ENCODE measurements around the gene DIS3L2.

DIS3L2 gene

DNA sequence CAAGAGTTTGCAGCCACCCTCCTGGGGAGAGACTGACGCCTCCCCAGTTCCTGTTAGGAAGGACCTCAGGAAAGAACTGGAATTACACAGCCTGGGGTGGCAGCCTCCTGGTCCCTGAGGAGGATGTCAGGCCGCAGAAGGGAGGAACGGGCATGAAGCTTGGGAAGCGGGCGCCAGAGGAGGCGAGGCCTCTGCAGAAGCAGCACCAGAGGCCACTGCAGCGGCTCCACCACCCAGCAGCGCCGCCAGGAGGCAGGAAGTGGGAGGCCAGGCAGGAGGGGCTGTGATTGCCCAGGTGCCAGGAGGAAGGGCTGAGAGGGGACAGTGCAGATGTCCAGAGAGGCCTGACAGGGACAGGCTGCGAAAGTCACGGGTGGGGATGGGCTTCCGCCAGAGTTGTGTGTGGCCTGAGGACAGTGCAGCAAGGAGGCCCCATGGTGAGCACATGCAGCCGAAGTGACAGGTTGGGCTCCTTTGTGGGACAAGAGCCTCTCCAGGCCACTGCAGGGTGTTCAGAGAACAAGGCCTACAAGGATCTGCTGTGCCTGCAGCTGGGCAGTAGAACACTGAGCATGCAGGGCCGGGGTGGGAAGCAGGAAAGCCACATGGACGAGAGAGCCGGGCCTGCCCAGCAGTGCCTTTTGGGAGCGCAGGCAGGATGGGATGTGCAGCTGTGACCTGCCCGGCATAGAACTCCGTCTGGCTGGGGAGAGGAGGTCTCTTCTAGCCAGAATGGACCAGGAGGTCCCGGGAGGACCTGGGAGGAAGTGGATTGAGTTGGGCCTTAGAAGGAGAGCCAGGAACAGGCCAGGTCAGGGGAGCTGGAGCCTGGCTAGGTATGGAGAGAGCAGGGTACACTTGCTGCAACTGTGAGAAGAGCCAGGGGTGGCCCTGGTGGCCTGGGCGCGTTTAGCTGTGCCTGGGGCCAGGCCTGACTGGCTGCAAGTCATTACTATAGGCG, 377.9 kb downstream of the DIS3L2 start:
- no peak for DNase-seq

DNA sequence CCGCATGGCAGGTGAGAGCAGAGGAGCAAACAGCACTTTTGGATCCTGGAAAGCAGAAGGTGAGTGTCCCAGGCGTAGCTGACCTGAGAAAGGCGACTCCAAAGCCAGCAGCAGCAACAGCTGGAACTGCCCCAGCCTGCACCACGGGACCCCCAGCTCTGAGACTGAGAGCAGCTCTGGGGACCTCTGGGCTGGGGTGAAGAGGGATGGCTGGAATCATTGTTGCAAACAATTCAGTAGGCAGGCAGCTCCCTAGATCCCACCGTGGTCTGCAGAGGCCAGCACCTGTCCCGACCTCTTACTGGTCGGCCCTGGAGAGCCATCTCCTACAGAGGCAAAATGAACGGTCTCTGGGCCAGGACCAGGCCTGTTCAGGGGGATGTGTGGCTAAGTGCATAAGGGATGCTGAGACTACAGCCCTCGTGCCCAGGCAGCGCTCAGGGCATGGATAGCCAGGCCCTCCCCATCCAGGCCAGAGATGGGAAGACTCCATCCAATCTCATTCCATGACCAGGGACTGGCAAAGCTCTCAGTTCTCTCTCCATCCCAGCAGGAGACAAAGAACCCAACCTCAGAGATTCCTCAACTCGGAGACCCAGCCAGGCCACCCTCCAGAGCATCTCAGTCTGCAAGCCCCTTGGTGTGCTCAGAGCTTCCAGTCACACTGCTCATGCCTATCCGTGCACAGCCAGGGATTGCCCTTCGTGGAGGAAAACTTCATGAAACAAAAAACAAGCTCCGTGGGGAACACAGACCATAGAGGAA, 378.8 kb downstream of the DIS3L2 start:
- no peak for DNase-seq

DNA sequence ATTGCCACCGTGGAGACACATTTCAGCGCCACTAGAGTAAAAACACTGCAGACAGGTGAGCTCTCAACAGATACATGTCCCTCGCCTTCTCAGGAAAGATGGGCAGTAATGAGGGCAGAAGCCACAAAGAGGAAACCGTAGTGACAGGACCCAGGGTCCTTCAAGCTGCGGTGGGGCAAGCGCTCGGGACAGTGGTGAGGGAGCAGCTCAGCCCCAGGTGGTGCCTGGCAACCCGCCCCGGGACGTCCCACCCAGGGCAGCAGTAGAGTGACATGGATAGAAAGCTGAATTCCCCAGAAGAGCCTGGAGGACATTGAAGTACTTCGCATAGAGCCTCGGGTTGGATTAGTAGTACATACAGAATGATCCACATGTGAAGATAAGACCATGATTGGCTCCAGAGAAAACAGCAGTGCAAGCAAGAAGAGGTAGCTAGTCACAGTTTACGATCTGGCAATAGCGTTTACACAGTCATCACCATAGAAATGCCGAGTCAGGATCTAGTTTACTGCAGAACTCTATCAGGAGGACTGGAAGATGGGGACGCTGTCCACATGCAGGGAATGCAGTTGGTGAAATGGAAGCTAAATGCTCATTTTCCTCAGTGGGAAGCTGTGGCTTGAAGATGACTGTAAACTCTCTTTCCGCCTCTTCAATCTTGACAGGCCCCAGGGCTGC, 379.7 kb downstream of the DIS3L2 start:
- no peak for DNase-seq

DNA sequence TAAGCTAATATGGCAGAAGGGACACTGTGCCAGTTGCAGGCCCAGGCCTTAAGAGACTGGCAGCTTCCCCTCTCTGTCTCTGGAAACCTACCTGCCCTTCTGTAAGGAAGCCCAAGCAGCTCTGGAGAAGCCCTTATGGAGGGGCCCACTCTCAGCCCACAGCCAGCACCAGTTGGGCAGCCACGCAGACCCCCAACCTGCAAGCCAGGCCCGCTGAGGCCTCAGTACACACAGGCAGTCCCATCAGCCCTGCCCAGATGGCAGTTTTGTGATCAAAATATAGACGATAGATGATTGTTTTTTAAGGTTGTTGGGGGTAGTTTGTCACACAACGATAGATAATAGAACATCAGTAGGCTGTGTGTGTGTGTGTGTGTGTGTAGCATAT, 380.2 kb downstream of the DIS3L2 start:
- DNase-seq, result no peak

DNA sequence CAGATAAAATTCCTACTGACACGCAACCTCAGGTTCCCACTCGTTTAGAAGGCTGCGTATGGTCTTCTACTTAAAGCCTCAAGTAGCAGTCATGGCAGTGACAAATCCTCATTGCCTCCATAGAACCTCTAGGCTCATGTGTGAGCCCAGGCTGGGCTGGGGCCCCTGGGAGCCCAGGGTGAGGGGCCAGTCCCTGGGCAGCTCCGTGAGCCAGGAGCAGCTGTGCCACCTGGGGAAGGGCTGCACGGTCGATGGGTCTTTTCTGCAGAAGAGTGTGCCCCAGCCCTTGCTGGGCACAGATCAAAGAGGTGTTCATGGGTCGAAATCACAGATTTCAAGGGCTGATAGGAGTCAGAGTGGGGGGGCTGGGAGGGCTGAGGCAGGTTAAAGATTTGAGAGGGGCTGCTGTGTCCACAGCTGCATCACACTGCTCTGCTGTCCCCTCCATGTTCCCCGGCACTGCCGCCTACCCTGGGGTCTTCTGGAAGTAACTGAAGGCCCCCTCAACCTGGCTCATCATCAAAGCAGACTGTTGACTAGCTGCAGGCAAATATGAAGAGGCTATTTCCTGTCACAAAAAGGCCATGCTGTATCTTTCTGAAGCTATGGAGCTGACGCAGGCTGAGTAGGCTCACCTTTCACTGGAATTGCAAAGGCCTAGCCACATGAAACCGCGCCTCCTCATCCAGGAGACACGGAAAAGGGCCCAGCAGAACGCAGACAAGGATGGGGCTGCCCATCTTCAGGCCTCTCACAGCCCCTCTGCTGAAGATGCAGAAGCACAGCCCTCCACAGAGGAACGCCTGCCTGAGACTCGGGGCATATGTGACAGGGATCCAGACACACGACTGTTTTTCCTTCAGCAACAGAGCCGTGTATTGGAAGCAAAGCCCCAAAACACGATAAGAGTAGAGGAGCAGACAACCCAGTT, 381.4 kb downstream of the DIS3L2 start:
- DNase-seq, result no peak

DNA sequence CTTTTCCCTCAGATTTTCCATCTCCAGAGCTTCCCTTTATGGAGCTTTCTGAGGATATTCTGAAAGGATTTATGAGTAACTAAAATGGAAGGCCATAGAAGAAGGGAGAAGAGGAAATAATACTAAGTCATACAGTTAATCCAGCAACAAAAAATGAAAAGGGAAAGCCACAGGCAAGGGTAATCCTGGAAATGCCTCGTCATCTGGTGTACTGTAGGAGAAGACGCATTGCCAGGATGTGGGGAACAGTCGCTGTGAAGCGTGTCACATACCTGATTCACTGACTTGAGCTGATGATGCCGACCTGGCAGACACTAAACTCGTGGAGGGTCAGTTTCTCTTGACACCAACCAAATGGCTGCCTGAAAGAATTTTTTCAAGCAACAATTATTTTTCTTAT, 382.3 kb downstream of the DIS3L2 start:
- DNase-seq, result no peak

DNA sequence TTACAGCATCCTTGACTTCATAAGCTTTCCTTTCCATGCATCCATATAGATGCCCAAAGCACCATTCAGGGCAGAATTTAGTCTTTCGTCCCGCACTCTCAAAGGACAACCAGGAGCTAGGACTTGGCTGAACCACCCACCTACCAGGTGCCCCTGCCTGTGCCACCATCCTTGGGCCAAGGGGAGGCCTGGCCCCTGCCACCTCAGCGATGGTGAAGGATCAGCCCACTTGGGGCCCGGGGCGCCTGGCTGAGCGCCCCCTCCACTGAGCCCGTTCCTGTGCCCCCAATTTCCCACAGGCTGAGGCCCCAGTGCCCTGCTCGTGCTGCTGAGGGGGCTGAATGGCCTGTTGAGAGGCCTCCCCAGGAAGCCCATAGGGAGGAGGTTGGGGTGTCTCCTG, 383.7 kb downstream of the DIS3L2 start:
- DNase-seq, result no peak

DNA sequence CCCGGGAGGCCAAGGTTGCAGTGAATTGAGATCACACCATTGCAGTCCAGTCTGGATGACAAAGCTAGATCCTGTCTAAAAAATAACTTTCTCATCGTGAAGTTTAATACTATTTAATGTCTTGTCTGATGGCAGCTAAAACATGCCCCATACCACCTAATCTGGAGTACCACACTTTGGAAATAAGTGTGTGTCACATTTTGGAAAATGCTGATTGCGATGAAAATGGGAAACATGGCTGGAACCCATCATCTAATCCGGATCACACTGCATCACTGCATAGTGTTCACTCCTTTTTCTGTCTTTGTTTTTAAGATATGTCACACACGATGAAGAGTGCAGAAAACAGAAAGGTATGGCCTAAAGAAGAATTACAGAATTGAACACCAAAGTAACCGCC, 385.9 kb downstream of the DIS3L2 start:
- DNase-seq, result no peak

DNA sequence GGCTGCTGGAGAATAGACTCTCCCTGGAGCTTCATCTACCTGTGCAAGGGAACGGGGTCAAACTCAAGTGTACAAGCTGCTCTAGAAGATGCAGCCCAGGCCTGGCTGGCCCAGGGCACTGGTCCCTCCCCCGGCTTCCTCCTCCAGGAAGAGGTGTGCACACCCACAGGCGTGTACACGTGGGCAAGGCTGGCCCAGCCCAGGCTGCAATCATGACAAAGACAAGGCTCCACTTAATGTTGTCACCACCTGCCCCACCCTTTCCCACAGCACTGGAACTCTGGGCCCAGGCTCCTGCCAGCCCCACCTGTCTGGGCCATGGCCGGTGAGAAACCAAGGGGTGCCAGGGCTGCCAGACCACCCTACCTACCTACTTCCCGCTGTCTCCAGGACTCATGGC, 387.4 kb downstream of the DIS3L2 start:
- DNase-seq, result no peak

DNA sequence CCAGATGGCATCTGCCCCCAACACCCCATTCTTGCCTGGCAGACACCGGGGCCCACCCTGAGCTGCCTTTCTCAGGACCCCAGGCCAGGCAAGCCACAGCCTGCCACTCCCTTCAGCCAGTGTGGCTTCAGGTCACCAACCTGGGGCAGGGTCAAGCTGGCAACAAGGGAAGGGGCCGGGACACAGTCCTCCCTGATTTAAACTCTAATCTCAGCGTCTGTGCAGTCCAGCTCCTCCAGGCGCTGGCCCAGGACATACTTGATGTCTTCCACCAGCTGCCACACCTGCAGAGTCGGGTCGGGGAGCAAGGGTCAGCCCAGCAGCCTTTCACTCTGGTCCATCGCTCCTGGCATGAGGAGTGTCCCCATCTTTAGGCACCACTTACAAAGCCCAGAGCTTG, 388.0 kb downstream of the DIS3L2 start:
- no peak for DNase-seq

DNA sequence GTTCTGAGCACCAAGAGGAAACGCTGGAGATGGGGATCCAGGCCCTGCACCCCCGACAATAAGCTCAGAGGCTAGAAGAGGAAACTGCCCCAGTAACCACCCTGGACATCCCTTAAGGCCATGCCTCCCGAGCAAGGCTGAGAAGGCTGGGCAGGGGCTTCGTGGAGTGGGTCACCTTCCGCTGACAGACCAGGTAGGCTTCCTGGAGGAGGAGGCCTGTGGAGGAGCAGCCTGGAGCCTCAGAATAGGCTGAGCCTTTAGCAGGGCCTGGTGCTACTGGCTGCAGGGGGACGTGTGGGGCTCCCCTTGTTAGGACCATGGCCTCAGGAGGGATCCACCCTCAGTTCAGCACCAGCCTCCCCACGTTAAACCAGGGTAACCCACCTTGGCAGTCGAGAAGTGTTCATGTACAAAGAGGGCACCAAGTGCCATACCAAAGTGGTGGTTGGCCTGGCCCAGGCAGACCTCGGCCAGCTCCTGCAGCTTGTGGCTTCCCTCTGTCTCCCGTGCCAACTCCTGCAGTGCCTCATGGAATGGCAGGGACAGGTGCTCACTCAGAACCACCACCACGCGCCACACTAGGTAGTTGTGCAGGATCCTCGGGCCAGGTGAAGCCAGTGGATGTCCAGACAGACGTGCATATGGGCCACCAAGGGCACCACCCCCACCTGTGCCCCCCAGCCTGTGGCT, 388.6 kb downstream of the DIS3L2 start:
- DNase-seq, result no peak

DNA sequence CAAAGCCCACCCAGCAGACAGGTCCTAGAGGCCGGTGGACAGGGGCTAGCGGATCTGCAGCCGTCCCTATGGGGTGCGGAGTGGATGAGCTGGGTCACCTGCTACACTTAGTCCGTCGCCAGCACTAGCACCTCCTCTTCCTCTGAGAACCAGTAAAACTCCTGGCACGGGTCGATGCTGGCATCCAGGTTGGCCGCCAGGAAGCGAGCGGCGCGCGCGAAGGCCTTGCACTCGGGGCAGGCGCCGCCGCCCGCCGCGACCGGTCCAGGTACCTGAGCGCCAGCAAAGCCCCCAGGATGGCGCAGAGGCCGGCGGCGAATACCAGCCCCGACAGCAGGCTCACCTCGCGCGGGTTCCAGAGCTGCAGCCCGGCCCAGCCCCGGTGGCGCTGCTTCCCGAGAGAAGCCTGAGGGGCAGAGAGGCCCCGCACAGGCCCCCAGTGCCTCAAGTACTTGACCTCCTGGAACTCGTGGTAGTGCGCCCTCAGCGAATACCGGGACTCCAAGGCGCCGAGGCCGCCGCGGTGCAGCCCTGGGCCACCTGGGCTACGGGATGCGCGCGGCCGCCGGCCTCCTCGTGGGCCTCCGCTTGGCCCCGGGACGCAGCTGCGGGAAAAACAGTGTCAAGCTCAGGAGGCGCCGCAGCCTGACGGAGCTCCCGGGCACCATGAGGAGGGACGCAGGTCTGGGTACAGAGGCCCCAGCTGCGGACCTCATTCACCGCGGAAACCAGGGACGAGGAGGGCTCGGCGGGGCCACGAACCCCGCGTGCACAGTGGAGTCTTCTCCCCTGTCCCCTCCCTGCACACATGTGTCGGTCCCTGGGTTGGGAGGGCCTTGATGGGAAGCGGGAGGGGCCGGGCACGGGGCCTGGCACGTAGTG, 389.5 kb downstream of the DIS3L2 start:
- DNase-seq, result no peak

DNA sequence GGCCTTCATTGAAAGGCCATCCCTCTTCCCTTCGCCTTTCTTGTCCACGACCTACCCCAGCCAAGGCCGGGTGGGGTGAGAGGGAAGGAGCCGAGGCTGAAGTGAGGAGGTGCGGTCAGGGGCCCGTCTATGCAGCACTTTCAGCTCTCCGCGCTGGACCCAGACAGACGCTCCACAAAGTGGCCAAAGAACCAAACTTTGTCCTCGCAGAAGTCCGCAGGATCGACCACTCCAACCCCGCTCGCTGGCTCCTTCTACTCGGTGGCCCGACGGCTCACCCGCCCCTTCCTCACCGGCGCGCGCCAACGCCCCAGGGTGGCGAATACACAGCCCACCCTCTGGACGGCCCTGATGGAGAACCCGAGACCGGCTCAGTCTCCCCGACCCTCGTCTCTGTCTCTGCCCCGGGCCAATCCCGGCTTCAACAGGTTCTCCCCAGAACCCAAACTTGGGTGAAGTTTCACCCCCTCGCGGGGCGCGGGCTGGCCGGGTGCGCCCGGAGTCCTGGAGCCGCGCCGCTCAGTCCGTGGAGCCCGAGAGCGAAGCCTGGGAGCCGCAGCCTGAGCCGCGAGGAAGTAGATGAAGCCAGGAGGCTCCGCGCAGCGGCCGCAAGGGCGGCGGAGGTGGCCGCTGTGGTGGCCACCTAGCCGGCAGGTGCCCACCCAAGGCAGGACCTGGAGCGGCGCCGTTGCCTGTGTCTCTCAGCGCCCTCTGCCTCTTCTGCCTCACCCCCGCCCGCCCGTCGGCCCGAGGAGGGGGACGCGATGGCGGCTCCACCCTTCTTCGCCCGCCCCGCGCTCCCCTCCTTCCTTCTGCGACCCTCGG, 390.4 kb downstream of the DIS3L2 start:
- DNase-seq, result no peak

DNA sequence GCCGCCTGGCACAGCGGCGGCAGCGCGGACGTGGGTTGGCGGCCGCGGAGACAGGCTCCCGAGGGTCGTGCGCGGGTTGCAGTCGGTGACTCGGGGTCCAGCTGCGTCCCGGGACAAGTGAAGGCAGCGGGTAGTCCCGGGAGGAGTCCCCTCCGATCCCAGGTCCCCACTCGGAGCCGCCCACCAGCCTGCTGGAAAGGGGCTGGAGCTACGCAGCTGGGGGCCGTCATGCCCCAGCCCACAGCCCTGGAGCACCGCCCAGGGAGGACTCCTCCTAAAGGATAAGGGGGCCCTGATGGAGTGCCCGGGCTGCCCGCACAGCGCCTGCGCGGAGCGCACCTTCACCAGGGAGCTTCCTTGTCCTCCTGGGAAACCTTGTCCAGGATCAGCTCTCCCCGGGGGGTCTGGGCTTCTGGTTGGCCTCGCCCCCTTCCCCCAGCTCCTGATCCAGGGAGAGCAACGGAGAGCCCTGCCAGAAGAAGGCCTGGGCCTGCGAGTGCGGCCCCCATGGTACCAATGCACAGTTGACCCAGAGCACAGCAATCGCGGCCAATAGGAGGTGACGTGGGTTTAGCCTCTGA, 391.1 kb downstream of the DIS3L2 start:
- no peak for DNase-seq

DNA sequence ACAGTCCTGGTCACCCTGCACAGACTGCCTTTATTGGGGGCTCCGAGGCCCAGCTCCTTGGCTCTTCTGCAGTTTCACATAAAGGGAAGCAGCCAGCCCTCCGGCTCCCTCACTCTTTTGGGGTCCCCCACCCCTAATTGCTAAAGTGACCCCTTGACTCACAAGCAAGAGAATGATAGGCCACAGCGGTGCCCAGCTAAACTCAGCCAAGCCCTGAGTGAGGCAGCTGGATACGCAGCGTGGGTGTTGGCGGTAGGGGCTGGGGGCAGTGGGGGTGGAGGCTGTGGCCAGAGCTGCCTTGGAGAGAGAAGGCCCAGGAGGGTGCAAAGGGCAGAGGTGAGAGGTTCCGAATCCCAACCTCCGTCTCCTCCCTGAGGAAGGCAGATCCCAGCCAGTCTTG, 391.6 kb downstream of the DIS3L2 start:
- no peak for DNase-seq

DNA sequence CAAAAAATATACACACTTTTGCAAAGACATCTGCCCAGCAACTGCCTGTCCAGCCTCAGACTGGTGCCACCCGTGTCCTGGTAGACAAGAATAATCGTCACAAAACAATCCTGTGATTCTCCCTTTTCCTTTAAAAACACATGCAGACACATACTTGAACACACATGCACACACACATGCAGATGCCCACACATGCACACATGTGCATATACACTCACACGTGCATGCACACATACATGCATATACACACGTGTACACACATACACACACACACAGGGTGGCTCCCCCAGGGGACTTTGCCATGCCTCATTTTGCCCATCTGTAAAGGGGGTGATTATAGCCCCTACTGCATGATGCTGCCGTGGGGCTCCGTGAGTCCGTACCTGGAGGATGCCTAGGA, 392.1 kb downstream of the DIS3L2 start:
- no peak for DNase-seq

DNA sequence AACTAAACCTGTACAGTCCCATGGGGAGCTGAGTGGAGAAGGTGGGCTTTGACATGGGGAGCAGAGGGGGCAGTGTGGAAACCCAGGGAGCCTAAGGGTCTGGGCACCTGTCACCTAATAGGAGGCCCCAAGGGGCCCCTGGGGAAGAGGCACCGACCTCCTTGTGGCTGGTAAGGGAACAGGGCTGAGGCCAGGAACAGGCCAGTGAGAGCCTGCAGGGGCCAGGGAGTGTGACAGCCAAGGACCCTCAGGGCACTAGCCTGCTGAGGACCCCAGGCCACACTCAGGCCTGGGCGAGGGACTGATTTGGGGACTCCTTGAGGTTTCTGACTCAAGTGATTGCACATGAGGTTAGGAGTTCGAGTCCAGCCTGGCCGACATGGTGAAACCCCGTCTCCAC, 392.6 kb downstream of the DIS3L2 start:
- DNase-seq, result no peak

DNA sequence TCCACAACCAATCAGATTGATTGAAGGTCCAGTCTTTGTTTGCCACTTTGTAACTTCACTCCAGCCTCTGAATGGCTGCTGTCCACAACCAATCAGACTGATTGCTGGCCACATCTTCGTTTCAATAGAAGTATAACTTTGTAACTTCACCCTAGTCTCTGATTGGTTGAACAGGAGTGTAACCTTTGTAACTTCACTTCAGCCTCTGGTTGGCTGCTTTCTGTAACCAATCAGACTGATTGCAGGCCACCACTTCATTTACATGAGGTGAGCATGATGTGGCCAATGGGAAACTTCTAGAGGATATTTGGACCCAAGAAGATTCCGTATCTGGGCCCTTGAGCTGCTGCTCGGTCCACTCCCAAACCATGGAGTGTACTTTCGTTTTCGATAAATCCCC, 400.1 kb downstream of the DIS3L2 start:
- DNase-seq, result no peak

DNA sequence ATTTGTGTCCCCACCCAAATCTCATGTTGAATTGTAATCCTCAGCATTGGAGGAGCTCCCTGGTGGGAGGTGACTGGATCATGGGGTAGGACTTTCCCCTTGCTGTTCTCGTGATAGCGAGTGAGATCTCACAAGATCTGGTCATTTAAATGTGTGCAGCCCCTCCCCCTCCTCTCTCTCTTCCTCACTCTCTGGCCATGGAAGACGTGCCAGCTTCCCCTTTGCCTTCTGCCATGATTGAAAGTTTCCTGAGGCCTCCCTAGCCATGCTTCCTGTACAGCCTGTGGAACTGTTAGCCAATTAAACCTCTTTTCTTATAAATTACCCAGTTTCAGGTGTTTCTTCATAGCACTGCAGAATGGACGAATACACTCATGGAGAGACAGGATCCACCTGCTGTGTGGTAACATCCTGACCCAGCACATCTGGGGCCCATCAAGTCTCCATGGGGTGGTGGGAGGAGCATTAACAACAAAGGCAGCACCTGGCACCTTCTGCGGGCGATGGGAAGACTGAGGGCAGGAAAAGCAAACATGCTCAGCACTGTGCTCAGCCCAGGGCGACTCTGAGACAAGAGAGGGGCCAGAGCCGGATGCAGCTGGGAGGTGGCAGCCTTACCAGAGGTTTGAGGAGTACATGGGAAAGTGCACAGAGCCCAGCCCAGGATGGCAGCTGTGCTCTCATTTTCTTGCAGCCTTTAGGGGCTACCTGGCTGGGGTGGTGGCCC, 400.8 kb downstream of the DIS3L2 start:
- no peak for DNase-seq

Data from NCI-H1092 (cell line).